ENCODE results near the gene ISLR. TPM values are rescaled to one million over a fixed set of nuclear protein-coding genes. Genes with fewer than 3 reads are reported as not detected.
A peak's percentile ranks its signal among the peaks of the same experiment; 100 is the strongest.

The ISLR gene
- polyA plus RNA-seq, 1 donor from 2014 or later: not detected

GRCh38 chr15:74175271-74176191 lies 2.0 kb downstream of the ISLR start:
- Histone ChIP-seq H3K4me3 (ENCODE audit: low read length) (no peak overlapping the region), H3K27ac (ENCODE audit: low read length) (no peak overlapping the region), H3K9ac (ENCODE audit: low read length) (no peak overlapping the region), H3K9me2 (ENCODE audit: insufficient read depth, low read length) (no peaks in the 10 kb centered on the region), H3K9me3 (ENCODE audit: low read length) (no peaks in the 10 kb centered on the region), H4K20me1 (ENCODE audit: insufficient read depth) (no peaks in the 10 kb centered on the region), H3F3A (ENCODE audit: insufficient read depth, low read length, poor library complexity, severe bottlenecking) (no peaks in the 10 kb centered on the region), H3K27me3 (ENCODE audit: insufficient read depth, low read depth, low read length) (no peaks in the 10 kb centered on the region), H3K79me2 (replicated peaks; ENCODE audit: insufficient read depth, low read length) (no peaks in the 10 kb centered on the region), H3K4me2 (ENCODE audit: low read length) (no peak overlapping the region), H3K36me3 (ENCODE audit: insufficient read depth, low read length) (no peaks in the 10 kb centered on the region), H2AFZ (ENCODE audit: low read depth, low read length) (no peak overlapping the region)
- TF ChIP-seq EZH2 (IDR thresholded peaks at IDR 0.05; ENCODE audit: borderline replicate concordance, insufficient read depth, low read length, poor library complexity, severe bottlenecking): no peak
- no peak for TF ChIP-seq RAD21 (conservative IDR thresholded peaks at IDR 0.05)
- TF ChIP-seq REST (IDR thresholded peaks at IDR 0.05; ENCODE audit: borderline replicate concordance): no peak
- TF ChIP-seq MXI1 (conservative IDR thresholded peaks at IDR 0.05; ENCODE audit: poor library complexity, severe bottlenecking): no peak
- no peak for TF ChIP-seq CTCF (IDR thresholded peaks at IDR 0.05; ENCODE audit: poor library complexity, severe bottlenecking)
- TF ChIP-seq POLR2AphosphoS5 (IDR thresholded peaks at IDR 0.05): no peak

- Histone ChIP-seq H2AFZ (ENCODE audit: low read depth, low read length) (no peak overlapping the region), H3K9me3 (ENCODE audit: low read length) (no peaks in the 10 kb centered on the region), H3K36me3 (ENCODE audit: insufficient read depth, low read length) (no peaks in the 10 kb centered on the region), H3K27ac (ENCODE audit: low read length) (no peak overlapping the region), H3F3A (ENCODE audit: insufficient read depth, low read length, poor library complexity, severe bottlenecking) (no peaks in the 10 kb centered on the region), H3K9ac (ENCODE audit: low read length) (peak overlapping the region; percentile 12), H3K4me3 (ENCODE audit: low read length) (no peak overlapping the region), H3K79me2 (replicated peaks; ENCODE audit: insufficient read depth, low read length) (no peaks in the 10 kb centered on the region), H3K27me3 (ENCODE audit: insufficient read depth, low read depth, low read length) (no peaks in the 10 kb centered on the region), H4K20me1 (ENCODE audit: insufficient read depth) (no peaks in the 10 kb centered on the region), H3K4me2 (ENCODE audit: low read length) (no peak overlapping the region), H3K9me2 (ENCODE audit: insufficient read depth, low read length) (no peaks in the 10 kb centered on the region)
- no peak for TF ChIP-seq EZH2 (IDR thresholded peaks at IDR 0.05; ENCODE audit: borderline replicate concordance, insufficient read depth, low read length, poor library complexity, severe bottlenecking)
- TF ChIP-seq POLR2AphosphoS5 (IDR thresholded peaks at IDR 0.05): no peak
- TF ChIP-seq RAD21 (conservative IDR thresholded peaks at IDR 0.05): no peak
- no peak for TF ChIP-seq MXI1 (conservative IDR thresholded peaks at IDR 0.05; ENCODE audit: poor library complexity, severe bottlenecking)
- TF ChIP-seq SMC3 (conservative IDR thresholded peaks at IDR 0.05; ENCODE audit: poor library complexity): peak; percentile 16
- TF ChIP-seq TAF1 (IDR thresholded peaks at IDR 0.05; ENCODE audit: low read depth): no peak
- no peak for TF ChIP-seq REST (IDR thresholded peaks at IDR 0.05; ENCODE audit: borderline replicate concordance)
- no peak for TF ChIP-seq EP300 (conservative IDR thresholded peaks at IDR 0.05; ENCODE audit: poor library complexity, severe bottlenecking)
- peak; percentile 26 for TF ChIP-seq CTCF (IDR thresholded peaks at IDR 0.05; ENCODE audit: poor library complexity, severe bottlenecking)
Observed at GRCh38 chr15:74176262-74177214, 3.0 kb downstream of the ISLR start.

Data from neural cell (in vitro differentiated cells).